ENCODE data around the gene FAM3C.

Gene FAM3C

DNA sequence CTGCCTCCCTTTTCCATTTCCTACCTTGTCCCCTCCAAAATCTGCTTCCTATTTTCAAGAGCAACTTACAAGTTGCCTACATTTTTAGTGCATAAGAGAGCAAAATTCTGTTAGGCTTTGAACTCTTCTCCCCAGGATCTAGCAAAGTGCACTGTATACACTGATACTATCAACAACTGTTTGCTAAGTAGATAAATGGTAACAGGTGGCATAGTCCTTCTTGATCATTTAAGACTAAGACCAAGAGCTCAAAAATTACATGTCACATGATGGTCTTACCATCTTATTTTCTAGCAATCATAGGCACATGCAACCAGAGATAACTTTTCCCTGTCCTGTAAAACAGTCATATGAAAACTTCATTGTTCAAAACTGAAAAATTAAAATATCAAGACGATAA is 16.2 kb downstream of the FAM3C start:
- no peak for DNase-seq (ENCODE audit: low read depth in 3 of 3)

DNA sequence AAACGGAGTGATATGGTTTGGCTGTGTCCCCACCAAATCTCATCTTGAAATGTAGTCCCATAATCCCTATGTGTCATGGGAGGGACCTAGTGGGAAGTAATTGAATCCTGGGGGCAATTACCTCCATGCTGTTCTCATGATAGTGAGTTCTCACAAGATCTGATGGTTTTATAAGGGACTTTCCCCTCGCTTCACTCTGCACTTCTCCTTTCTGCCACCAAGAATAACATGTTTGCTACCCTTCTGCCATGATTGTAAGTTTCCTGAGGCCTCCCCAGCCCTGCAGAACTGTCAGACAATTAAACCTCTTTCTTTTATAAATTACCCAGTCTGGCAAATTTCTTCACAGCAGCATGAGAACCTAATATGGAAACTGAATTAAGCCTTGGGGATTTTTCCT is 19.1 kb downstream of the FAM3C start:
- no peak for DNase-seq (ENCODE audit: low read depth in 3 of 3)

DNA sequence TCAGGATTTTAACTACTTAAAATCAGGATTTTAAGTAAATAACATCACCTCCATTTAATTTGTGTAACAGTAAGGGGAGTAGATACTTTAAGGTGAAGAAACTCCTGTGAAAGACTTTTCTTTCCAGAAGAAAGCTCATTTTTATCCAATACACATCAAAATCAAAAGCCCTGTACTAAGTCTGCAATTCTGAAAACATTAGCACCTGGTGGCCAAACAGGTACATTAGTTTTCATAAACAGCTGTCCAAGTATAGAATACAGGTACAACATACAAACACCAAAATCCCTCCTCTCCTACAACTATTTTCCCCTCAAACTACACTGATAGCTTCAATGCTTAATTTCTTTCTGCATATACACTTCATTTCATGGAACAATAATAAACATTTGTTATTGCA is 22.9 kb downstream of the FAM3C start:
- no peak for DNase-seq (ENCODE audit: low read depth in 3 of 3)

DNA sequence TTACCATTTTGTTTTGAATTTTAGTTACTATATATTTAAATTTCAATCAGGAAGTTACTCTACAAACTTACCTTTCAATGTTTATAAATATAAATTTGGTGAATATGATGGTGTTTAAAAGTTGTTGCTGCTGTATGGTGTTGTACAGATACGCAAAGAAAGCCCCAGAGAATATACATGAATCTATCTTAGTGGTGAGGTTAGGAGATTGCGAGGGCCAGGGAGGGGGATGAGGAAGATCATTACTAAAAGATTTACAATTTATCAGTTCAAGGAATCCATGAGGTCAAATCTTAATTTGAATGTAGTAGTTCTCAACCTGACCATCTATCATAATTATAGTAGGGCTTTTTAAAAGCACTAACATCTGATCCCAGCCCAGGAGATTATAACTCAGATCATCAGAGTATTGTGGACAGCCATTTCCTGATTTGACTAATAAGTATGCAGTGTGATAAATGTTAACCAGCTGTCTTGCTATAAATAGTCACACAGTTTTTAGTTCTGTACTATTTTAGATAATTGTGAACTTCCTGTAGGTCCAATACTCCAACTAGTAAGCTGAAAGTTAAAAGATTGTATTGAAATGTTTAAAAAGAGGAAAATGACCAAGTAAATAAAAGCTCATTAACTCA is 23.6 kb downstream of the FAM3C start:
- DNase-seq (ENCODE audit: low read depth in 3 of 3) = no peak

DNA sequence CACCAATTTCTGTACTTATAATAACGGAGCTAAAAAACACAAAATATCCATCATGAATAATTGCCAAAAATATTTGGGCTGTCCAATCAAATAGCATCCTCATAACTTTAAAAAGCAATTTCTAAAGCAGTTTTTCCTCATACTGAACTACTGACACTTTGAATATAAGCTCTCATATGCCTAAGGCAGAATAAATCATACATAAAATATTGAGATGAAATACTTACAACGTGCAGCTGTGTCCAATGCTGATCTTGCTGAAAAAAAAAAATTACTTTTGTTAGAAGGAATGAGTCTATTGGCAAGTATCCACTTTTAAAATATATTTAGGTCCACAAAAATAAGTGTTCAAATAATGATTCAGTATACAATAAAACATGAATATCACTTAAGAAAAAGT is 24.2 kb downstream of the FAM3C start:
- no peak for DNase-seq (ENCODE audit: low read depth in 3 of 3)

DNA sequence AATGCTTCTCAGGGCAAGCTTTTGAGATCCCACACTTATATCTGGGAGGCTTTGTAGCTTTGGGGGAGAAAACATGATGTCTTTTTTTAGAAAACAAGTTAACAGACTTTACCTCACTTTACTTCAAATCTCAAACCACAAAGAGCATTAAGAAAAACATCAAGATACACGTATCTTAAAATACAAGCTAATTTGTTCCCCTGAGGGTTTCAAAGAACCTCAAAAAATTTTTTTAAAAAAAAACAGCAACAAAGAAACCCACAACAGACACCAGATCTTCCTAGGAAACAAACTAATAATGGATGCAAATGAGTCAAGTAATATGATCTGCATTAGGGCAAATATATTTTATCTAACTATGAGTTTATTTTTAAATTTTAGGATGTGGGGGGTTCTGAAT is 24.7 kb downstream of the FAM3C start:
- no peak for DNase-seq (ENCODE audit: low read depth in 3 of 3)

DNA sequence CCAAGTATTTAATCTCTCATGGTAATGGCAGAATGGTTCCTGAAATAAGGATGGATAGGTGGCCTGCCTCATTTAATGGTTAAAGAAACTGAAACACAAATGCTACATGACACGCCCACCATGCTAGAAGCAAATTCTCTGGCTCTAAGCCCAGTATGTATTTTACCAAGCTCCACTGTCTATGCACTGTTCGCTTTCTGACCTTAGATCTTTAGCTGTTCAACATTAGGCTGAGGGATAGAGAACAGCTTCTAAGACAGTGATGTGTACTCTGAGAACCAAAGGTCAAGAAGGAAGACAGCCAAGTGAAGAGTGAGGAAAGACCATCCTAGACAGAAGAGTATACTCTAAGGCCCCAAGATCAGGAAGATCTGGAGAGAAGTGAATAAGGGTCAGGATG is 26.6 kb downstream of the FAM3C start:
- DNase-seq (ENCODE audit: low read depth in 3 of 3) = no peak

DNA sequence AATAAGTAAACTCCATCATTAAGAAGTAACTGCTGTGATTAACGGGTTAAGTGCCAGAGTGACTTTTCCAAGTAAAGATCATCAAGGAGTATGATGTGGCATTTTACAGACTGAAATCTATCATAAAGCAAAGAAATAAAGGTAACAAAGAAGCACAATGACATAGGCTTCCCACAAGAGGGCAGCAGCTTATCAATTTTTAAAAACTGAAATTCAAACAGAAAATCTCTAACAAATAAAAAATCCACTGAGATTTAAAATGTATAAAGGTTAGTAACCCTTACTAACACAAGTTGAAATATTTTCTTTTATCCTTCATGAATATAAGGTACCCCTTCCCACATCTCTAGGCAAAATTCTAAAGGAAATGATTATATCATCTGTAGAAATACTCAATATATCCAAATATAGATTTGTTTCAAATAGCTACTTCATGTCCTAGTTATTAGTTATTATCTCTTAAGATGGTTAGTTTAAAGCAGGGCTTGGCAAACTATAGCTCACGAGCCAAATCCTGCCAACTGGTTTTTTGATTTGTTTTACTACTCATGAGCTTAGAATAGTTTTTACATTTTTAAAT is 29.2 kb downstream of the FAM3C start:
- DNase-seq (ENCODE audit: low read depth in 3 of 3) = peak in 1 of 3 donors; percentile 16

DNA sequence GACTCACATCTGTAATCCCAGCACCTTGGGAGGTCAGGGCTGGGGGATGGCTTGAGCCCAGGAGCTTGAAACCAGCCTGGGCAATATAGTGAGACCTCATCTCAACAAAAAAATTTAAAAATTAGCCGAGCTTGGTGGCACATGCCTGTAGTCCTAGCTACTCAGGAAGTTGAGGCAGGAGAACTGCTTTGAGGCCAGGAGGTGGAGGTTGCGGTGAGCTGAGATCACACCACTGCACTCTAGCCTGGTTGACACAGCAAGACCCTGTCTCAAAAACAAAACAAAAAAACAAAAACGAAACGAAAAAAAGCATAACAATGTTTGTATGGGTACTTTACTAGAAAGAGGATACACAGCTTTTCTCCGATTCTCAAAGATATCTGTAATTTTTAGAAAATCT is 35.5 kb downstream of the FAM3C start:
- no peak for DNase-seq (ENCODE audit: low read depth in 3 of 3)

DNA sequence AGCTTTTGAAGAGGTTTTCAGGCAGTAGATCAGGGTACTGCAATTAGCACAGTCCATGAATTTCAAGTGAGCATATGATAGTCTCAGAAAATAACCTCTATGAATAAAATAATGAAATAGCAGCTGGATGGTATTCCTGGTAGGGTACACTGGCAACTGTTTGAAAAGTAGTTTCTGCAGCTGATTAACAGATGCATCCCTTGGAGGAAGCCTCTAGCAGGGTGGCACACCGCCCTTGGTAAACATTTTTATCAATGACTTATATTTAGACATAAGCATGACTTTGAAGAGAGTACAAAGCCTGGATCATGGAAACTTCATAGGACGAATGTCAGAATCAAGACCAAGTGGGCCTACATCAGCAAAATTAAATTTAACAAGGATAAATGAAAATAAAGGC is 40.5 kb downstream of the FAM3C start:
- no peak for DNase-seq (ENCODE audit: low read depth in 3 of 3)

DNA sequence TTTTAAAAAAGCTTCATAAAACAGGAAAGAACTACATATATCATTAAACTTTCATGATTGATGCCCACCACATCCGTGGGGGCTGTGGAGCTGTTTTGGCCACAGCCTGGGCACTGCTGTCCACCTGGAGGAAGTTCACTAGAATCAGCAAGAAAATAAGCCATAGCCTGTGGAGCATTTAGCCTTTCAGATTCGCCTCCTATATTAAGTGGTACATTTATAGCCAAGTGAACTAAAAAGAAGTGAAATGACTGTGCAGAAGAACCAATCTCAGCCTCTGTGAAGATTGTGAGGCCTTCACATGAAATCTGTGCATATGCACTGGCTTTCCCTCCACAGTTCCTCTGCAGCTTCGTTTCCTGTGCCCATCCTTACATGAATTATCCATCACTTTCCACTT is 43.8 kb downstream of the FAM3C start:
- DNase-seq (ENCODE audit: low read depth in 3 of 3) = no peak

DNA sequence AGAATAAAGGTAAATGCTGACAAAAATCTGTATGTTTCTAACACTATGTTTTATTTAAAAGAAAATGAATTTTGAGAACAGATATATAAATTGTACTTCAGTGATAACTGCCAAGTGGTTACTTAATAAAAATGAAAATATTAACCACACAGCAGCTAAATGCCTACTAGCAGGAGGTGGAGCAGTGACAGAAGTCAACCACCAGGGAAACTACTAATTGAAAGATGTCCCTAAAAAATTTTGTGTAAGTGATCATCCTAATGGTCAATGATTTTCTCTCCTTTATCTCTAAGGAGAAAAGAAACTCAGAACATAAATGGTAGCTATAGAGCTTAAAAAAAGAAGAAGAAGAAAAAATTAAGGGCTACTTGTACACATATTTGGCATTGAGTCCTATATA is 44.4 kb downstream of the FAM3C start:
- no peak for DNase-seq (ENCODE audit: low read depth in 3 of 3)

DNA sequence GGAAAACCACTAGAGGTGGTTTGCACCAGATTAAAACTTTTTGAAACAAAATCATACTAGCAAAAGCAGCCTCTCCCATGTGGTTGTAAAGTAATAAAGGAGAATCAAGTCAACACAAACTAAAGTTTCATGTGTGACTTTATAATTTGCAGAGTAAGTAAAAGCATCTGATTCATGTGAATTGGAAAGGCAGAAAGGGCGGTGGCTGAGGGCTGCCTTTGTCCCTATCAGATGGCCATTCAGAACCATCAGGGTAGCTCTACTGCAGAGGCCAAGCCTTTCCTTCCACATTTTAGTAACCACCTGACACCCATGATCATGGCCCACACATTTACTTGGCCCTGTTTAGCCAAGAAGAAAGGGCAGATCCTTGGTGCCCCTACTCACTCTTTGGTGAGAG is 51.6 kb downstream of the FAM3C start:
- DNase-seq (ENCODE audit: low read depth in 3 of 3) = no peak

DNA sequence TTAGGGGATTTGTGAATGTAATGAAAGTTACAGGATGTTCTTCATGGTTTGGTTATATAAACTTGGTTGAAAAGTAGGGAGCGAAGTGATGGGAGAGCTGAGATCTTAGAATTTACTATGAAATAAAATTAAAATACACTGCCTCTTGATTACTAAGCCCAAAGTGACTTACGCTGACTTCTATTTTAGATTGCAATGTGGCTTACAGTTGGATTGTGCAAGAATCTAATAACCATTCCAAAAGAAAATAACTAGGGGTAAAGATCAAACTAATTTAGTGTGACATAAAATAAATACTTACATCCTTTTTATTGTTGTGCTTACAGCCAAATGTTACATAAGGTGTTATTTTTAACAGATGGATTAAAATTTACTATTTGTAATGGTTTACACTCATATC is 52.0 kb downstream of the FAM3C start:
- no peak for DNase-seq (ENCODE audit: low read depth in 3 of 3)

DNA sequence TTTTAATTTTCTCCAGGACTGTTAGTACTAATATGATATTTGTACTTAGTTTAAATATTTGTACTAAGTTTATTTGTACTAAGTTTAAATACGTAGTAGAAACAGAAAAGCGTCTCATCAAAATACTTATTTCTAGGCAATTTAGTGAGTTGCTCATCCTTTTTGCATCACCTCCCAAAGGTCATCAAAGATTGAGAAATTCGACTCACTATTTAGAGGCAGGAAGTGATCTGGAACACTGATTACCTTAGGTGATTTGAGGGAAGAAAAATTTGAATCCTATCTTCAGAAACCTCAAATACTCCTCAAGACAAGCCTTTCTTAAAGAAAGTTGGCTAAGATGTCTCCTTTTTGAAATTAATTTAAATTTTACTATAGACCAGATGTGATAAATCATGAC is 52.8 kb downstream of the FAM3C start:
- DNase-seq (ENCODE audit: low read depth in 3 of 3) = no peak

DNA sequence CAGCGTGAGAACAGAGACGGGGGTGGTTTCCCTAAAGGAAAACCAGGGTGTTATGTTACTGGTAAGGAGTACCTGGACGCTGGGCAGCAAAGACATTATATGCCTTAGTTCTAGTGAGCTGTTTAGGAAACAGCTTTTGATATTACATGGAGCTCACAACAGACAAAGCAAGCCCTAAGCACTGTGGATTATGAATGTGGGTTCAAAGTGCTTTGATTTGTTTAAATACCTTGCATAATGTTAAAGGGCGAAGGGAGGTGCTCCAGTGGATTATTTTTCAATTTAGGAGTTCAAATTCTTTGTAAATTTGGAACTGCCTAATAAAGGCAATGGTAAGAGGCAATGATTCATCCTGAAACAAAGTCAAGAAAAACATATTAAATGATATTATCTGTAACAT is 53.5 kb downstream of the FAM3C start:
- no peak for DNase-seq (ENCODE audit: low read depth in 3 of 3)

DNA sequence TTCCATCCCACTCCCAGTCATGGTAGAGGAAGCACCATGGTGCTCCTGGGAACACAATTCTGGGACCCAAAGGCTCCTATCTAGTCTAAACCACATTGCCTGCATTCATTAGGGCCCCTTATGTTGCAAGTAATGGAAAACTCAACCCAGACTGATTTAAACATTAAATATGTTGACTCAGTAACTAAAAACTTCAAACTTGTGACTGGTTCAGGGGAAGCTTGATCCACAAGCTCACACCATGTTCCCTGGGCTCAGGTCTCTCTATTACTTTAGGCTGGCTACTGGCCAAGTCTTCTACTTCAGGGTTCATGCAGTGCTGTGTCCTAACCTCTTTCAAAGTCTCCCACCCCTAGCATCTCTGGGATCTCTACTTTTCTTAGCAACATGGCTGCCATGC is 54.2 kb downstream of the FAM3C start:
- DNase-seq (ENCODE audit: low read depth in 3 of 3) = no peak

DNA sequence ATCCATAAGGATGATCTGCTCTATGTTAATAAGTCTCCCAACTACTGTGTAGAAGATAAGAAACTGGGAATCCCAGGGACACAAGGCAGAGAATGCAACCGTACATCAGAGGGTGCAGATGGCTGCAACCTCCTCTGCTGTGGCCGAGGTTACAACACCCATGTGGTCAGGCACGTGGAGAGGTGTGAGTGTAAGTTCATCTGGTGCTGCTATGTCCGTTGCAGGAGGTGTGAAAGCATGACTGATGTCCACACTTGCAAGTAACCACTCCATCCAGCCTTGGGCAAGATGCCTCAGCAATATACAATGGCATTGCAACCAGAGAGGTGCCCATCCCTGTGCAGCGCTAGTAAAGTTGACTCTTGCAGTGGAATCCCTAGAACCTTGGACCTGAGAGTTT is 57.0 kb downstream of the FAM3C start:
- no peak for DNase-seq (ENCODE audit: low read depth in 3 of 3)

DNA sequence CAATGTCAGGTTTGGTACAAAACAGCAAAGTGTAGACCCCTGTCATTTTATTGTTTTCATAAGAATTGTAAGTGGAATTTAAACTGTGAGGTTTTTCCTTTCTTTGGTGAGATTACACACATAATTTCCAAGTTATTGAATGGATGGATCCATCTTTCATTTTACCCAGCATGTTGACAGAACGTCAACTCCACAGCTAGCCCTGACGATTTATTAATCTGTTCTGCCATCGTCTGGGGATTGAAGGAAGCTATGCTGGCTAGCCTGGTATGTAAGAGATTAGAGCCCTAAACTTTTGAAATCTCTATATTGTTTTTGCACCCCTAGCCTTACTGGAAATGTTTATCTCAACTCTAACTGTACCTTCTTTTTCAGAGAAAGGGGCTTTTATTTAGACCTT is 58.7 kb downstream of the FAM3C start:
- DNase-seq (ENCODE audit: low read depth in 3 of 3) = no peak

DNA sequence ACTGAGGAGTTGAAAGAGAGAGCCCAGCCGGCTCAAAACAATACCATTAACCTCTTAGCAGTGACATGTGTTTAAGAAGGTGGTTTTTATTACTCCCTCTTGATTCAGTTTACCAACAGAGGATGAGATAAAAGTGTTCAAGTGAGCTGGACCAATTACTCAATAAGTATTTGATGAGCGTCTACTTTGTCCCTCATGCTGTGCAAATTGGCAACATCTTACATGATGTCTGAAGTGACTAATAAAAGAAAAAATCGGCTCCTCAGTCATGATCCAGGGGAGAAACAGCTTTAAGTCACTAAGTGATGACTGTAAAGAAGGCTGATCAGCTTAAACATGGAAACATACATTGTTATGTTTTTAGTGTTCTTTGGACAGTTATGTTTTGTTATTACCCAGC is 59.5 kb downstream of the FAM3C start:
- DNase-seq (ENCODE audit: low read depth in 3 of 3) = no peak

DNA sequence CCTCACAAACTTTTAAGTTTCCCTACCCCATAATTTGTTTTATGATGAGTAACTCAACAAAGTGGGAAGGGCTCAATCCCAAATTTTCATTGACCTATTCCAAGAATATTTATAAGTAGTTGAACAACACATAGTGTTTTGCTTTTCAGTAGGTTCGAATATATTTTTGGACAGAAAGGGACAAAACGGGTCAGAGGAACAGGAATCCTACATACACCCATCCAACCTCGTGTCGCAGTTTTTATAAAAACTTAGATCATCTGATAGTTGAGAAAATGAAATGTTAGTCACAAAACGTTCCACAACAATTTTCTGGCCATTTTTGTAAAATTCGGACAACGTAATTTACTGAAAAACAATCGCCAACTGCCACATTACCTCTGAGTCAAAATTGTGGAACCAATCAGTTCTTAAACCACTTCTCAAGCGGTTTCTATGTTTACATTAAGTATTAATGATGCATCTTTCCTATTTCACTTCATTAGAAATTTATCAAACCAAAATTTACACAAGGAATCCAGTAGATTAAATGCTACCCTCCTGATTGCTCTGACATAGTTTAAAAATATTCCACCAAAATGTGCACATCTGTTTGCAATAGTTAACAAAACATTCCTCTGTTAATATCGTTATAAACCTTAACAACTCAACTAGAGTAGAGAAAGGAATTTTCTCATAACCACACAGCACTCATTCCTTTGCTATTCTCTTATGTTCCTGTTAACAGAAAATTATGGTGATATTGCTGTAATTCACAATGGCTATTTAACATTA is 61.0 kb downstream of the FAM3C start:
- no peak for DNase-seq (ENCODE audit: low read depth in 3 of 3)

DNA sequence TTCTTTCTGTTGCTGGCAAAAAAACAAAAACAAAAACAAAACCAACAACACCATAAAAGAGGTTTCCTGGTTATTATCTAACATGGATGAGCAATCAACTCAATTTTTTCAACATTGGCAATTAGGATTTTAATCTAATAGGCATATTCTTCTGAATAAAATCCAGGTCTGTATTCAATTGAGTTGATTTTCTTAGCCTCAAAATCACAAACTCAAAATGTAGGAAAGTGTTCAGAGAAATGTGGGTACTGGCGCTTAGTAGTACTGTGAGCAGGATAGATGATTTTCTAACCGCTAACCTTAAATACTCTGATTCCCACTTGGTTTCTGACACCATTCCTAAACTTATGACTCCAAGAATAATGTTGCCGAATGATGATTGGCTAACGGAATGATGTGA is 61.7 kb downstream of the FAM3C start:
- DNase-seq (ENCODE audit: low read depth in 3 of 3) = no peak

DNA sequence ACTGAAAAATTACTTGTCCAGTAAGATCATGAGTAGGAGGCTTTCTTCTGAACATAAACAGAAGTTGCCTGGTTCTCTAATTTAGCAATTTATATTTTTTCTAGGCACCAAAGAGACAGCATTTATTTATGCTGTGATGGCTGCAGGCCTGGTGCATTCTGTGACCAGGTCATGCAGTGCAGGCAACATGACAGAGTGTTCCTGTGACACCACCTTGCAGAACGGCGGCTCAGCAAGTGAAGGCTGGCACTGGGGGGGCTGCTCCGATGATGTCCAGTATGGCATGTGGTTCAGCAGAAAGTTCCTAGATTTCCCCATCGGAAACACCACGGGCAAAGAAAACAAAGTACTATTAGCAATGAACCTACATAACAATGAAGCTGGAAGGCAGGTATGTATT is 64.5 kb downstream of the FAM3C start:
- DNase-seq (ENCODE audit: low read depth in 3 of 3) = no peak

DNA sequence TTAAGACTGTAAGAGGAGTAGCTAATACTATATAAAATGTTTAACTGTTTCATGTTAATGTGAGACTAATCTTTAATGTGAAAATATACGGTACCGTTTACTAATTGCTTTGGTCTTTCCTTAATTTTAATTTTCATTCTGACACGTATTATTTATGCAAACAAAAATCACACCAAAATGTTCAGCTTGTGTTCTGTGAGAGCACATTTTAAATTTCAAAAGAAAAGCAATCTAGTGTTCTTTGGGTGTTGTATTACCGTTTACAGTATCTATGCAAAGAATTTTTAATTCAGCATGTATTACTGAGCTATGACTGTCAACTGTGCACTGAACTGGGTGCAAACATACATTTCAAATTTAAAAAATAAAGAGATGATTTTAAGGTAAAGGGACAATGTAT is 65.1 kb downstream of the FAM3C start:
- no peak for DNase-seq (ENCODE audit: low read depth in 3 of 3)
